Measurements from ENCODE around the gene FOXD2.

FOXD2 gene

DNA sequence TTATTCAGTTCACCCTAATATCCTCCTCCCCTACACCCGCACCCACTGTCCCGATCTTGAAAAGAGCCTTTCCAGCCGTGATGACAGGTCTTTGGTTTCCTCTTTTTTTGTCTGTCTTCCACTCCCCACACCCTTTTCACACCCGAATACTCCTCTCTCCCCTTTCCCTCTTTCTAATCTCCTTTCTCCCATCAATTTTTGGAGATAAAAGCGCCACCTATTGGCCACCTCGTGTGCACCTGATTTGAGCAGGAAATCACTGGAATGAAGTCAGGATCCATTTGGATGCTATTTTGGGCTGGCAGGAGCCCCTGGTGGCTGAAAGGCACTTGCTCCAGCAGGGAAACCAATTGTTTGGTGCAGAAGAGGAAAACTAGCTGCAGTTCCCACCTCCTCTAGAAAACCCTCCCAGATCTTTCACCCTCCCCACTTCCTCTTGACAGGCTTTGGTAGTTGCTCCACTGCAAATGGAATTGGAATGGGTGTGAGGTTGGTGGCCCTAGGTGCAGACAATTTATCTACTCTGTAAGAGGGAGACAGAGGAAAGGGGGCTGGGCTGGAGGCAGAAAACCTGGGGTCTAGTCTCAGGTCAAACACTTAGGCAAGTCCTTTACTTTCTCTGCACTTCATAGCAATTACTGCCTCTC is 13.4 kb upstream of the FOXD2 start (continued):
- TF ChIP-seq PRDM10 (tag by site-specific recombination; IDR thresholded peaks at IDR 0.05) (peak; percentile 70; the same call in 1 of the 2 replicates), ZNF366 (tag by site-specific recombination; conservative IDR thresholded peaks at IDR 0.05) (peak; percentile 83), KLF17 (tag by site-specific recombination; IDR thresholded peaks at IDR 0.05) (0 out of 2 replicates have a peak, but pooled peaks have one; percentile 11), ZNF596 (tag by site-specific recombination; IDR thresholded peaks at IDR 0.05) (no peak), ZNF2 (tag by site-specific recombination; IDR thresholded peaks at IDR 0.05) (peak; percentile 96), ZNF501 (tag by site-specific recombination; IDR thresholded peaks at IDR 0.05) (0 out of 2 replicates have a peak, but pooled peaks have one; percentile 45), ZNF654 (tag by site-specific recombination; IDR thresholded peaks at IDR 0.05; ENCODE audit: low read depth) (peak; percentile 75), SP7 (tag by site-specific recombination; IDR thresholded peaks at IDR 0.05) (peak; percentile 46; the same call in 1 of the 2 replicates), GFI1B (tag by site-specific recombination; IDR thresholded peaks at IDR 0.05) (0 out of 2 replicates have a peak, but pooled peaks have one; percentile 53), ZNF610 (tag by site-specific recombination; IDR thresholded peaks at IDR 0.05; ENCODE audit: borderline replicate concordance) (0 out of 2 replicates have a peak, but pooled peaks have one; percentile 32), PATZ1 (tag by site-specific recombination; IDR thresholded peaks at IDR 0.05) (peak; percentile 39; the same call in 1 of the 2 replicates), ZNF692 (tag by site-specific recombination; IDR thresholded peaks at IDR 0.05) (peak; percentile 41; the same call in 1 of the 2 replicates), ZBTB17 (tag by site-specific recombination; IDR thresholded peaks at IDR 0.05) (peak; percentile 88), ZNF324 (tag by site-specific recombination; IDR thresholded peaks at IDR 0.05) (no peak), ZSCAN23 (tag by site-specific recombination; IDR thresholded peaks at IDR 0.05) (0 out of 2 replicates have a peak, but pooled peaks have one; percentile 31), ZFP37 (tag by site-specific recombination; IDR thresholded peaks at IDR 0.05) (no peak), ZNF37A (tag by site-specific recombination; IDR thresholded peaks at IDR 0.05) (no peak)
- TF ChIP-seq, protein P1, sequence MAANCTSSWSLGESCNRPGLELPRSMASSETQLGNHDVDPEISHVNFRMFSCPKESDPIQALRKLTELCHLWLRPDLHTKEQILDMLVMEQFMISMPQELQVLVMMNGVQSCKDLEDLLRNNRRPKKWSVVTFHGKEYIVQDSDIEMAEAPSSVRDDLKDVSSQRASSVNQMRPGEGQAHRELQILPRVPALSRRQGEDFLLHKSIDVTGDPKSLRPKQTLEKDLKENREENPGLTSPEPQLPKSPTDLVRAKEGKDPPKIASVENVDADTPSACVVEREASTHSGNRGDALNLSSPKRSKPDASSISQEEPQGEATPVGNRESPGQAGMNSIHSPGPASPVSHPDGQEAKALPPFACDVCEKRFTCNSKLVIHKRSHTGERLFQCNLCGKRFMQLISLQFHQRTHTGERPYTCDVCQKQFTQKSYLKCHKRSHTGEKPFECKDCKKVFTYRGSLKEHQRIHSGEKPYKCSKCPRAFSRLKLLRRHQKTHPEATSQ (tag by site-specific recombination; IDR thresholded peaks at IDR 0.05) = no peak
- TF ChIP-seq, protein P2, sequence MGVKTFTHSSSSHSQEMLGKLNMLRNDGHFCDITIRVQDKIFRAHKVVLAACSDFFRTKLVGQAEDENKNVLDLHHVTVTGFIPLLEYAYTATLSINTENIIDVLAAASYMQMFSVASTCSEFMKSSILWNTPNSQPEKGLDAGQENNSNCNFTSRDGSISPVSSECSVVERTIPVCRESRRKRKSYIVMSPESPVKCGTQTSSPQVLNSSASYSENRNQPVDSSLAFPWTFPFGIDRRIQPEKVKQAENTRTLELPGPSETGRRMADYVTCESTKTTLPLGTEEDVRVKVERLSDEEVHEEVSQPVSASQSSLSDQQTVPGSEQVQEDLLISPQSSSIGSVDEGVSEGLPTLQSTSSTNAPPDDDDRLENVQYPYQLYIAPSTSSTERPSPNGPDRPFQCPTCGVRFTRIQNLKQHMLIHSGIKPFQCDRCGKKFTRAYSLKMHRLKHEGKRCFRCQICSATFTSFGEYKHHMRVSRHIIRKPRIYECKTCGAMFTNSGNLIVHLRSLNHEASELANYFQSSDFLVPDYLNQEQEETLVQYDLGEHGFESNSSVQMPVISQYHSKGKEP (tag by site-specific recombination; IDR thresholded peaks at IDR 0.05) = 0 out of 2 replicates have a peak, but pooled peaks have one; percentile 9
